IPS DF 19.7 (cell line): ENCODE measurements around the gene KCNAB3.
"Not testable (repeated sequence)": the region's sequence is repeated elsewhere in the genome, so short reads cannot be mapped to it uniquely, and the experiment has no call there.

Experiments
- DNase-seq: peaks from one replicate; pipeline ENCODE4 v3.0.0-alpha.2; 2013; ENCODE audit warnings: low read depth, low spot score

KCNAB3 gene

DNA sequence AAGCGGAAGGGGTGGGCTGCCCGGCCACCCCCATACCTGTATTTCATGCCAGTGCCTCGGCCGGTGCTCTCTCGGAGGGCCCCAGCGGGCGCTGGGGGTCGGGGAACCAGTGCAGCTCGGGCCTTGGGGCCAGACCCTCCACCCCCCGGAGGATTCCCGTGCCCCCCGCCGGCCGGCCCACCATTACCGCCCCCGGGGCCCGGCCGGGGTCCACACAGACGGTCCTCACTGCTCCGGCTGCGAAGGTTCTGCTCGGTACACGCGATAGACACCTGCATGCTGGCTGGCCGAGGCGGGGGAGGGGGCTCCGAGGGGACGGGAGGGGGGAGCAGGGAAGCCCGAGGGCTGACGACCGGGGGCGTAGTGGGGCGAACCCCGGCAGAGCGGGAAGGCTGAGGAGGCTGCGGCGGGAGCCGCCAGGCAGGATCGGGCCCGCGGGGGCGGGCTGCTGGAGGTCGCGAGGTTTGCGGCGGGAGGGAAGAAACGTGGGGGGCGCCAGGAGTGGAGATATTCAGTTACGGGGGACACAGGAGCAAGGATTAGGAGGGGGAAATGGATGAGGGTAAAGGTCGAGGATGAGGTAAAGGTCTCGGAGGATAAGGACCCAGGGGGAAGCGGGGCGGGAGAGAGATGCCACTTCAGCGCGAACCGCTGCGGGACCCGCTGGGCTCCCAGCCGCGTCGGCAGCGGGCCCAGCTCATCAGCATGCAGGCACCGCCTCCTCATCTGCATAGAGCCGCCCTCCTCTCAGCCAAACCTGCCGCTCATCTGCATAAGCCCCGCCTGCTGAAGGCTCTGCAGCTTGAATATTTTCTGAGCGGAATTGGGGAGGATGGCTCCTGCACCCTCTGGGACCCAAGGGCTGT is at the start of gene KCNAB3:
Gene KCNAB3 (minus strand): TSS at position 699 of the 866 bp plus-strand sequence. CDS start 421 bp downstream, at position 278.
- DNase-seq = no peak

DNA sequence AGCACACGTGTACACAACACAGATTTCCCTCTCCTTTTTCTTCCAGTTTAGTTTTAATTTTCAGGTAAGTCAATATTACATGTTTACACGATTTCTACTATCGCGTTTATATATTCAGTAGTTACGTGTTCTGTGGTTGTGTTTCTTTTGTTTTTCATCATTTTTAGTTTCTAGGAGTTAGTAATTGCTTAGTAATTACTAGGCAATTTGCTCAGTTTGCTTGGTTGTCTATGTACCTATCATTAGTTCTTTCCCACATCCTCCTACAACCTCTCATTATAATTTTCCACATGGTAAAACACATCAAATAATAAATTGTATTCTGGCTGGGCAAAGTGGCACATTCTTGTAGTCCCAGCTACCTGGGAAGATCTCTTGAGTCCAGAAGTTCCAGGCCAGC is 48.1 kb upstream of the KCNAB3 start:
- no peak for DNase-seq

DNA sequence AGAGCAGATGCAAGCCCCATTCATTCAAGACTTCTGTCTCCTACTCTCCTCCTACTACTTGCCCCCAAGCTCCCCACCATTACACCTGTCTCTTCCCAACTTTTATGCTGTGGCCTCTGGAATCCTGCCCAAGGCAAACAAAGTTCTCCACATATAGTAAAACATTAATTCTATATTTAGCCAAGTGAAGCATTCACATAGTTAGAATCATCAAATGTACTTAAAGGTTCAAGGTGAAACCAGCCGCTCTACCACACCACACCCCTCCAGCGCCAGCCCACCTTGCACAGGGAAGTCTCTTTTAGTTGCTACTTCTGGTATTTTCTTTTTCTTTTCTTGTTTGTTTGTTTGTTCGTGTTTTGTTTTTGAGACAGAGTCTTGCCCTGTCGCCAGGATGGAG is 47.4 kb upstream of the KCNAB3 start:
- no peak for DNase-seq

DNA sequence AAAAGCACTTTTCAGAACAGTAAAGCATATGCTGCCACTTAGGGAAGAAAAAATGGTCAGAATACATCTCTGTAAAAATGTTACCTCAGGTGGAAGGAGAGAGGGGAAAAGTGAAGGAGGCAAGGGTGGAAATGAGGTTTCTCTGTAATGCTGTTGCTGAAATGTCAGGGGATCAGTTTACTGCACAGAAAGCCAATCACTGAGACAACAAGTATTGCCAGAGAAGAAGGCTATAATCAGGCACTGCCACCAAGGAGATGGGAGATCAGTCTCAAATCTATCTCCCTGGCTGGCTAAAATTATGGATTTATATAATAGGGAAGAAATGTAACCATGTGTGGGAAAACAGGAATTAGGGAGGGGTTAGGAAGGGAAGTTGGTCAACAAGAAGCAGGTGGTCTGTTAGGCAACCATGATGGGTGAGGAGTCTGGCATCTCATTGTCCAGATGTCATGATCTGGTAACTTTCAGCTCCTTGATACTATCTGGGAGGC is 45.0 kb upstream of the KCNAB3 start:
- no peak for DNase-seq

DNA sequence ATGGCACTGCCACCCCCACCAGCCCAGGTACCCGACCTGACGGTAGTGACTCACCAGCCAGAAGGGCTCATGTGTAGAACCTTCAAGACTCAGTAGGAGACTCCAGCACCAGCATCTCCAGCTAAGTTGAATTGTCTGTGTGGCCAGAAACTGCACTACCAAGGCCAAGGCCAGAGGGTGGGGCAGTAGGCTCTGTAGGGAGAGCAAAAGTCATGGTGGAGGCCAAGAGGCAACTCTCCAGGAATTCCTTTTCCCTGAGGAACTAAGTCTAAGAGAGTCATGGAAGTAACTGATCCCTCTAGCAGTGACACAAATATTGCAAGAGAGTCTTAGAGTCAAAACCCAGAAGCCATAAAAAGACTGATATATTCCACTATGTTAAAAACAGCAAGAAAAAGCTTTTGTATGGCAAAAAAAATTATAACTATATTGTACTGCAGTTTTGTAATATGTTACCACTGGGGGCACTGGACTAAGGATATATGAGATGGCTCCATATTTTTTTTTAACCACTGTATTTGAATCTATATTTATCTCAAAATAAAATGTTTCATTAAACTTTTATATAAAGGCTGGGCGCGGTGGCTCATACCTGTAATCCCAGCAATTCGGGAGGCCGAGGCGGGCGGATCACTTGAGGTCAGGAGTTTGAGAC is 42.6 kb upstream of the KCNAB3 start:
- DNase-seq = no peak

DNA sequence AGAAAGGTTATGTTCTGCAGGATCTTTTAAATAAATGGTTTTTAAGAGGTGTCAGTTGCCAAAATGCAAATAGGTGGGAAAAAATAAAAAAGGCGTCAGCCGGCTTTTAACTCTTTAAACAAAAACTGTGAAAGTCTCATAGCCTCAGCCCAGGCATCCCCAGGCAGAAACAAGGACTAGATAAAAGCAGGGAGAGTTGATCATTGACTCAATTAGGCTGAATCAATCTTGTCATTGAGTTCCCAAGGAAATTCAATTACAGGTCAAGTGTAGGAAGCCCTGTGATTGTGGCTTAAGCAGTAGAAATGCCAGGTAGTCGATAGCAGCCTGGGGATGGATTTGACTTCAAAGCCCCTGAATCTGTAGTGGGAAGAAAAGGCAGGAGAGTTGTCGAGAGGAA is 42.0 kb upstream of the KCNAB3 start:
- DNase-seq = no peak

DNA sequence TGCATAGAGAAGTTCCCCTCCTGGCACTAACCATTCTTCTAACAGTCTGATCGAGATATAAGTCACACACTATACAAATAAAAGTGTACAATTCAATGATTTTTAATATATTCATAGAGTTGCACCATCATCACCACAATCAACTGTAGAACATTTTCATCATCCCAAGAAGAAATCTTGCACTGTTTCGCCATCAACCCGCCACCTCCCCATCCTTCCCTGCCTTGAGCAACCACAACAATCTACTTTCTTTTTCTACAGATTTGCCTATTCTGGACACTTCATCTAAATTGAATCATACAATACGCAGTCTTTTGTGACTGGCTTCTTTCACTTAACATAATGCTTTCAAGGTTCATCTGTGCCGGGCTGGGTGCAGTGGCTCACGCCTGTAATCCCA is 39.8 kb upstream of the KCNAB3 start:
- DNase-seq = no peak

DNA sequence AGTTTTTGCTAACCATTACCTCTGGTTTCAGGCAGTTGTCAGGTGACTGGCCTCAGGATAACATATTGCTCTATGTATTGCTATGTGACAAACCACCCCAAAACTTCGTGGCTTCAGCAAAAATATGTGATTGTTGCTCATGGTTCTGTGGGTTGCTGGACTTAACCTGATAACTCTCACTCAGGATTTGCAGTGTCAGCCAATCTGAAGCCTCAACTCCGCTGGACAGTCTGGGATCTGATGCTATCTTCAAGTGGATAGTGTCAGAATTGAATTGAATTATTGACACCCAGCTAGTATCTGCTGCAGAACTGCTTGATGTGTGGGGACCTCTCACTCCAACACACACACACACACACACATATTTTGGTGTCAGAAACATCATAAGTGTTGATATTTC is 38.1 kb upstream of the KCNAB3 start:
- no peak for DNase-seq

DNA sequence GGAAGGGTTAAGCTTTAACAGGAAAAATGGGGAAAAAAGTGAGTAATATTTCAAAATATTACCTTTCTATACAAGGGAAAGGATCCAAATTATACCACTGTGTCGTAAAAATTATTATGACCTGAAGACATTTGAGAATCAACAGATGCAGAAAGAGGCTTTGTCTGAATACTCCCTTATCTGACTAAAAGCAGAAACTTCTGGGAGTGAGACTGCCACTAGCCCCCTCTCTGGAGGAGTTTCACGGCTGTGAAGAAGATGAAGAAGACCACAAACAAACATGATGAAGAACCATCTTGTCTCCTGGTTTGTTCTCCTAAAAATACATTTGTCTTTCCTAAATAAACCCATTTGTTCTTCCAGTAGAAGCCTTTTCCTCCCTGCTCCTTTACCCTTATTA is 31.8 kb upstream of the KCNAB3 start:
- DNase-seq = no peak

DNA sequence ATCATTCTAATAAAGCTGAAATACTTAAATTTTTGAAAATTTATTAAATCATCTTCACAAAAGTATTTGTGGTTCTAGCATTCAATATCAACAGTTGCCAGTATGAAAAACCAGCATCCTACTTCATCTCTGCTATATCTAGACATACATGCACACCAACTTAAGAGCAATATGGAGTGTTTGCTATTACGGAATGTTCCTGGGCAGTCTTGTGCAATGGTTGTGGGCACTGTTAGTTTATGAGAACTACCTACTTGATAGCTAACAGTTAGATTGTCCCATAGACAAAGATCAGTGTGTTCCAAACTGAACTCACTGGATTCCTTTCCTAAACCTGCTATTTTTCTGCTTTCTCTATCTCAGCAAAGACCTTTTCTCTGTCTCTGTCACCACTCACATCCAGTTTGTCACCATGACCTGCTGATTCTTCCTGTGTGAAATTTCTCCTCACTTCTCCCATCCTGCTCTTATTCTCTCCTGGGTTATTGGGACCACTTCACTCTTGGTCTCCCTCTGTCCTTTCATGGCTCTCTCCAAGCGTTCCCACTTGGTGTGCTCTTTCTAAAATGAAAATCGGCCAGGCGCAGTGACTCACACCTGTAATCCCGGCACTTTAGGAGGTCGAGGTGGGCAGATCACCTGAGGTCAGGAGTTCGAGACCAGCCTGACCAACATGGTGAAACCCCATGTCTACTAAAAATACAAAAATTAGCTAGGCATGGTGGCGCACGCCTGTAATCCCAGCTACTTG is 30.0 kb upstream of the KCNAB3 start:
- no peak for DNase-seq

DNA sequence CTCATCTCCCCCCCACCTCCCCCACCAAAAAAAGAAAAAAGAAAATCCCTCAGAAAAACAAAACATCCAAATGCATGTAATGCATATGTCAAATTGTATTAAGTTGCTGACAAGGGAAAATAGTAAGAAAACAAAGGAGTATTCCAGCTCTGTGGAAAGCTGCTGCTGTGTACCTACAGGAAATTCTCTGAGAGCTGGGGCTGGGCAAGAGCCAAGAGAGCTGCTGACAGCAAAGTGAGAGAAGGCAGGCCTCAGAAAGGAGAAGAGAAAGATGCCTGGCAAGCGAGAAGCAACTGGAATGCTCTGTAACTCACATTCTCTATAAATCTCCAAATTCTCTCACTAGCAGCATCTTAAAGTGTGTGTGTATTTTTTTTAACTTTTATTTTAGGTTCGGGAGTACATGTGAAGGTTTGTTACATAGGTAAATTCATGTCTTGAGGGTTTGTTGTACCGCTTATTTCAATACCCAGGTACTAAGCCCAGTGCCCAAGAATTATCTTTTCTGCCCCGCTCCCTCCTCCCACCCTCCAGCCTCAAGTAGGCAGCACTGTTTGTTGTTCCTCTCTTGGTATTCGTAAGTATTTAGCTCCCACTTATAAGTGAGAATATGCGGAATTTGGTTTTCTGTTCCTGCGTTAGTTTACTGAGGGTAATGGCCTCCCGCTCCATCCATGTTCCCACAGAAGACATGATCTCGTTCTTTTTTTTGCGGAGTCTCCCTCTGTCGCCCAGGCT is 26.7 kb upstream of the KCNAB3 start:
- DNase-seq = no peak

DNA sequence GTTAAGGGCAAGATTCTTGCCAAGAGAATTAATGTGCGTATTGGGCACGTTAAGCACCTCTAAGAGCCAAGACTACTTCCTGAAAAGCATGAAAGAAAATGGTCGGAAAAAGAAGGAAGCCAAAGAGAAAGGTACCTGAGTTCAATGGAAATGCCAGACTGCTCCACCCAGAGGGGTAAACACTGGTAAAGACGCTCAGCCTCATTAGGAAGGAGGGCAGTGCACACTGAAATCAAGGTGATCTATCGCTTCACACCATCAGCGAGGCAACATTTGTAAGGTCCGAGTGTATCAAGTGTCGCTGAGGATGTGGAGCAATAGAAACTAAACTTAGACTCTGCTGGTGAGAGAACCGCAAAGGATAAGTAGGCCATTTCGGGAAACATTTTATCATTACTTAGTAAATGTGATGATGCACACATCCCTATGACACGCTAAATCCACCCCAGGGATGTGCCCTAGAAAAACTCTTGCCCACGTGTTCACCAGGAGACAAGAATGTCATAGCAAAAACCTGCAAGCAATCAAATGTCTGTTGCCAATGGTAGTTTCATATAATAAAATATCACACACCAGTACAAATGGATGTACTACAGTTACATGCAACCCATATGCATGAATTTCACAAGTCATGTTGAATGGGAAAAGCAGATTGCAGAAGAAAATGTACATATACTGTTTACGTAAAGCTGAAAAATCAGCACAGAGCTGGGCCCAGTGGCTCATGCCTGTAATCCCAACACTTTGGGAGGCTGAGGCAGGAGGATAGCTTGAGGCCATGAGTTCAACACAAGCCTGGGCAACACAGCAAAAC is 26.0 kb upstream of the KCNAB3 start:
- no peak for DNase-seq

DNA sequence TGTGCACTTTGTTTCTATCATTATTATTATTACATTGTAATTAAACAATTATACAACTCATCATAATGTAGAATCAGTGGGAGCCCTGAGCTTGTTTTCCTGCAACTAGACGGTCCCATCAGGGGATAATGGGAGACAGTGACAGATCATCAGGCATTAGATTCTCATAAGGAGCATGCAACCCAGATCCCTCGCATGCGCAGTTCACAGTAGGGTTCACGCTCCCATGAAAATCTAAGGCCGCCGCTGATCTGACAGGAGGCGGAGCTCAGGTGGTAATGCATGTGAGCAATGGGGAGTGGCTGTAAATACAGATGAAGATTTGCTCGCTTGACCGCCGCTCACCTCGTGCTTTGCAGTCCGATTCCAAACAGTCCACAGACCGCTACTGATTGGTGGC is 23.6 kb upstream of the KCNAB3 start:
- DNase-seq = not testable (repeated sequence)

DNA sequence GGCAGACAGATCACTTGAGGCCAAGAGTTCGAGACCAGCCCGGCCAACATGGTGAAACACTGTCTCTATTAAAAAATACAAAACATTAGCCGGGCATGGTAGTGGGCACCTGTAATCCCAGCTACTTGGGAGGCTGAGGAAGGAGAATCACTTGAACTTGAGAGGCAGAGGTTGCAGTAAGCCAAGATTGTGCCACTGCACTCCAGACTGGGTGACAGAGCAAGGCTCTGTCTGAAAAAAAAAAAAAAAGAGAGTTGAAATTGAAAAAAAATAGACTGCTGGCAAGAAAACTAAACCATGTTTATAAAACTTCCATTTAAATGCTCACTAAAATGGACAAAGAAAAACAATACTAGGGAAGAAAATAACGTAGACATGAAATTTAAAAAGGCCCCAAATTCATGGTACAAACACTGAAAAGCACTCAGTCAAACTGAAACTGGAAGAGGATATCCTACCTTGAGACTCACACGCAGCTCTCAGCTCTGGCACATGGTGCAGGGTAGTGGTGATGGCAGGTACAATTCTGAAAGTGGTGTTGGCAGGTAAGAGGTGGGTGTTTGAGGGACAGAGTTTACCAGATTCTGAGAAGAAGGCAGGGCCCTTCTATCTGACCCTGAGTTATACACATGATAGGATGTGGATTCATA is 21.6 kb upstream of the KCNAB3 start:
- DNase-seq = no peak

DNA sequence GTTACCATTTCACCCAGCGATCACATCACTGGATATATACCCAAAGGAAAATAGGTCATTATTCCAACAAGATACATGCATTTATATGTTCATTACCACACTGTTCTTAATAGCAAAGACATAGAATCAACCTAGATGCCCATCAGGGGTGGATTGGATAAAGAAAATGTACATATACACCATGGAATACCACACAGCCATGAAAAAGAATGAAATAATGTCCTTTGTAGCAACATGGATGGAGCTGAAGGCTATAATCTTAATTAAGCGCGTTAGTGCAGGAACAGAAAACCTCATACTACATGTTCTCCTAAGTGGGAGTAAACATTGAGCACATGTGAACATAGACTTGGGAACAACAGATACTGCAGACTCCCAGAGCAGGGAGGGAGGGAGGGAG is 20.9 kb upstream of the KCNAB3 start:
- DNase-seq = no peak

DNA sequence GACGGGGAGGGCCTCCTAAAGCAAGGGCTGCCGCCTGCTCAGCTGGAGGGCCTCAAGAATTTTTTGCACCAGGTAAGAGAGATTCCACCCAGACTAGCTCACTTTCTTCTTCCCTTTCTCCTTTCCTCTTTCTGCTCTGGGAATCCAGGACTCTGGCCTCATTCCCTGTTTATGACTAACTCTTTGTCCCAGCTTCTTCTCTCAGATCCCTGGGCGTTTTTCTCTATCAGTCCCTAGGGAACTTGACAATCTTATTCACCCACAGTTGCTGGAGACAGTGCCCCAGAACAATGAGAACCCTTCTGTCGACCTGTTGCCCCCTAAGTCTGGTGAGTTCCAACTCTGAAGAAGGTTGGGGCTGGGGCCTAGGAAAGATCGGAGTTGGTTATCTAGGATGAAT is 18.0 kb upstream of the KCNAB3 start:
- DNase-seq = no peak

DNA sequence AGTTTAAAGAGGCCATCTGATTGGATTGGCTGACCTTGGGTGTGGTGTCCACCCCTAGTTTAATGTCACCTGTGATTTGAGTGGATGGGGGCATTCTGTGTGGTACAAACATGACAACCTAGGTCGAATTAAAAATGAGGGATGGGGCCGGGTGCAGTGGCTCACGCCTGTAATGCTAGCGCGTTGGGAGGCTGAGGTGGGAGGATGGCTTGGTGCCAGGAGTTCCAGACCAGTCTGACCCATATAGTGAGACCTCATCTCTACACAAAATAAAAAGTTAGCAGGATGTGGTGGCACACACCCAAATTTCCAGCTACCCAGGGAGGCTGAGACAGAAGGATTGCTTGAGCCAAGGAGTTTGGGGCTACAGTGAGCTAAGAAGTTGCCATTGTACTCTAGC is 16.8 kb upstream of the KCNAB3 start:
- DNase-seq = no peak

DNA sequence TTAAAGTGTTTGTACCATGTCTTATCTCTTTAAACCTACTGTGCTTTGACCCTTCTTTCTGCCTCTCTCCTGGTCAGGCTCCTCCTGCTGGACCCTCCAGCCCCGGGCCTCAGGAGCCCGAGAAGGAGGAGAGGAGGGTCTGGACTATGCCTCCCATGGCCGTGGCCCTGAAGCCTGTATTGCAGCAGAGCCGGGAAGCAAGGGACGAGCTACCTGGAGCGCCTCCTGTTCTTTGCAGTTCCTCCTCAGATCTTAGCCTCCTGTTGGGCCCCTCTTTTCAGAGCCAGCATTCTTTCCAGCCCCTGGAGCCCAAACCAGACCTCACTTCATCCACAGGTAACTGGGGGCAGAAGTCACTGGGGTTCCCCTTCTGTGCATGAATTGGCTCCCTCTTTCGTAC is 16.0 kb upstream of the KCNAB3 start:
- no peak for DNase-seq

DNA sequence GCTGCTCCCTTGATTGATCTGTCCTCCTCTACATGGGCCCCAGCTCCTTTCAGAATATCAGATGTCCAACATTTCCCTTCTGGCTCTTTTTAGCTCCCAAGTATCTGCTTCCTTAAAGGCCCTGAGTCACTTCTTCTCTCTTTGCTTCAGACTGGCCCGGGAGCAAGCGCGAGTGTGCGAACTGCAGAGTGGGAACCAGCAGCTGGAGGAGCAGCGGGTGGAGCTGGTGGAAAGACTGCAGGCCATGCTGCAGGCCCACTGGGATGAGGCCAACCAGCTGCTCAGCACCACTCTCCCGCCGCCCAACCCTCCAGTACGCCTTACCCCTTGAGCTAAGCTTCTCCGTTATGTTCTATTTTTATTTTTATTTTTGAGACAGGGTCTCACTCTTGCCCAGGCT is 14.7 kb upstream of the KCNAB3 start:
- no peak for DNase-seq

DNA sequence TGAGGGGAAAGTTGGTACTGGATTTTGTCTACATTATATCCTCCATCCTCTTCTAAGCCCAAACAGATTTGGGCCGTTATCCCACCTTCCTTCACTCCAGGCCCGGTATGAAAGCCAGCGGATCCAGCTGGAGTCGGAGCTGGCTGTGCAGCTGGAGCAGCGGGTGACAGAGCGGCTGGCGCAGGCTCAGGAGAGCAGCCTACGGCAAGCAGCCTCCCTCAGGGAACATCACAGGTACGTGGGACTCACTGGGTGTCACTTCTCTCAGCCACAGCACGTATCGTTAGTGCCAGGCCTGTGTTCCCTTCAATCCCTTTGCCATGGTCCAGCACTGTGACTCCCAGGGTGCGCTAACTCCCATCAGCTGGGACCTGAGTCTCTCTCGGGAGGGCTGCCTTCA is 13.6 kb upstream of the KCNAB3 start:
- DNase-seq = no peak
